22Rv1 (cell line): ENCODE measurements around the gene DMAP1.
A peak's percentile ranks its signal among the peaks of the same experiment; 100 is the strongest.

Experiments
- H3K27ac ChIP-seq: fragments of 450-650 bp; 2 replicates; pipeline ENCODE4 v1.5.1; 2017
- ZFX ChIP-seq: fragments of 450-650 bp; IDR thresholded peaks from 2 replicates; pipeline ENCODE4 v1.6.1; 2017; ENCODE audit warnings: antibody characterized with exemption, borderline replicate concordance
- TF ChIP-seq, protein P1 (sequence below): fragments of 450-650 bp; IDR thresholded peaks from 2 replicates; pipeline ENCODE4 v1.5.1; 2017; ENCODE audit warnings: mild to moderate bottlenecking

DMAP1 gene

DNA sequence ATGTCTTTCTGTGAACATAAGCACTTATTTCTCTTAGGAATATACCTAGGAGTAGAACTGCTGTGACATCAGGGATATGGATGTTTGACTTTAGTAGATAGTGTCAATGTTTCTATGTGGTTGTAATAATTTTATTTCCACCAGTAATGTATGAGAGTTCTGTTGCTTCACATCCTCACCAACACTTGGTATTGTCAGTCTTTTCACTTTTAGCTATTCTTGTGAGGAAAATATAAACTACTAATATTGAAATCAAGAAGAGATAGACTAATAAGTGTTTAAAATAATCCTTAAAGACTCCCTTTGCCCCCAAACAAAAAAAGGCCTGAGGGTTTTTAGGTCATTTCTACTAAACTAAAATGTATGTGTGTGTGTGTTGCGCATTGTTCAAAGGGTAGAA, 2.7 kb upstream of the DMAP1 start:
- no peak for TF ChIP-seq ZFX
- TF ChIP-seq, protein P1, sequence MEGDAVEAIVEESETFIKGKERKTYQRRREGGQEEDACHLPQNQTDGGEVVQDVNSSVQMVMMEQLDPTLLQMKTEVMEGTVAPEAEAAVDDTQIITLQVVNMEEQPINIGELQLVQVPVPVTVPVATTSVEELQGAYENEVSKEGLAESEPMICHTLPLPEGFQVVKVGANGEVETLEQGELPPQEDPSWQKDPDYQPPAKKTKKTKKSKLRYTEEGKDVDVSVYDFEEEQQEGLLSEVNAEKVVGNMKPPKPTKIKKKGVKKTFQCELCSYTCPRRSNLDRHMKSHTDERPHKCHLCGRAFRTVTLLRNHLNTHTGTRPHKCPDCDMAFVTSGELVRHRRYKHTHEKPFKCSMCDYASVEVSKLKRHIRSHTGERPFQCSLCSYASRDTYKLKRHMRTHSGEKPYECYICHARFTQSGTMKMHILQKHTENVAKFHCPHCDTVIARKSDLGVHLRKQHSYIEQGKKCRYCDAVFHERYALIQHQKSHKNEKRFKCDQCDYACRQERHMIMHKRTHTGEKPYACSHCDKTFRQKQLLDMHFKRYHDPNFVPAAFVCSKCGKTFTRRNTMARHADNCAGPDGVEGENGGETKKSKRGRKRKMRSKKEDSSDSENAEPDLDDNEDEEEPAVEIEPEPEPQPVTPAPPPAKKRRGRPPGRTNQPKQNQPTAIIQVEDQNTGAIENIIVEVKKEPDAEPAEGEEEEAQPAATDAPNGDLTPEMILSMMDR = no peak

DNA sequence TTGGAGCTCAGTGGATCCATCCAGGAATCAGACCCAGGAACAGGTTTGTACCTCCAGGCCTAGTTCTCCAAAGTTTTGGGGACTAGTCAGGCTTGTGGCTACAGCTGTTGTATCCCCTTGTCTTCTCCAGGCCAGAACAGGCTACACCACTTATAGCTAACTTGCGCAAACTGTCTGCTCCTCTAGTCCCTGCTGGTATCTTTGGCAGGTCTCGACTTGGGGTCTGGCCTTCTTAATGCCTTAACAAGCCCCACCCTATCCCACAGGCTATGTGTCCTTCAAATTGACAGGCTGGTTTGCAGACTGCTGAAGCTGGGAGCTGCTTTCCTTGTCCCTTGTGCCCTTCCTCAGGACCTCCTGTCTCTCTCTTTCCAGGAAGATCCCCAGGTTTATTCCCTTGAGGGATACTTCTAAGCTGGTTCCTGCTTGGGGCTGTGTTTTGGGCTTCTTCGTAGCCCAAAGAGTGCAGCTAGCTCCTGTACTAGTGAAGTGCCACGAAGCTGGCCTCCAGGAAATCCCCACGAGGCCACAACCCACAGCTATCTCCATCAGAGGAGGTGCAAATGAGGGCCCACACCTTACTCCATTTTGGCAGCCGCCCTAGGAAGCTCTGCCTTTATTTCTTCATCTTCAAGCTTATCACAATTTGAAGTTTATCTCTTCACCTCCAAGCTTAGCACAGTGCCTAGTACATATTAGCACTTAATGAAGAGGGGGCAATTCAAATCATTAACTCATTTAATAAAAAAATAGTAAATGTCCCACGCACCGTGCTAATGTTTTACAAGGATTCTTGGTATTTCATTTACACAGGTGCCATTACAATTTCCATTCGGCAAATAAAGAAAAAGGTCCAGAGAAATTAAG, 683 bp upstream of the DMAP1 start:
- TF ChIP-seq, protein P1 = no peak
- TF ChIP-seq ZFX = no peak
- H3K27ac ChIP-seq = peak overlapping the region; percentile 47

More for the DNA sequence above, 2.7 kb upstream of the DMAP1 start:
- no peak overlapping the region for H3K27ac ChIP-seq

DNA sequence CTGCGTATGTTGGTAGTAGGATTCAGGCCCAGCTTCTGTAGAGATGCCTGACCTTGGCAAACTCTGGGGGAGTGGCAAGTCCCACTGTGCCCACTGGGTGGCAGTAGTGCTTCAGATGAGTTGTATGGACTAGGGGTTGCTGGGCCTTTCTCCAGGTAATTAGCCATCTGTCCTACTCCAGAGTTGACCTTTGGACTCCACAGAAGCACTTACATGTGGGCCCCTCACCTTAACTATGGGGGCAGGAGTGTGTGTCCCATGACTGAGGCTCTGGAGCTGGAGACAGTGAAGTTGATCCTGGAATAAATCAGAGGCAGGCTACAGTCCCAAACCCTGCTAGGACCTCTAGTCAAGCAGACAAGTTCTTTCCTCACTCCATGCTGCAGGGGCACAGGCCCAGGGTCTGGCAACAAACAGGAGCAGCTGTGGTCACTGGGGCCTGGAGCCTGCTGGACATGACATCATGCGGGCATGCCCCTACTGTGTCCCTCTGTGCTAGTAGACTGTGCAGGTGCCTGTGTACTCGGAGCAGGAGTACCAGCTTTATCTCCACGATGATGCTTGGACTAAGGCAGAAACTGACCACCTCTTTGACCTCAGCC, 4.6 kb downstream of the DMAP1 start:
- no peak overlapping the region for H3K27ac ChIP-seq
- TF ChIP-seq, protein P1 = peak; percentile 91
- TF ChIP-seq ZFX = no peak

DNA sequence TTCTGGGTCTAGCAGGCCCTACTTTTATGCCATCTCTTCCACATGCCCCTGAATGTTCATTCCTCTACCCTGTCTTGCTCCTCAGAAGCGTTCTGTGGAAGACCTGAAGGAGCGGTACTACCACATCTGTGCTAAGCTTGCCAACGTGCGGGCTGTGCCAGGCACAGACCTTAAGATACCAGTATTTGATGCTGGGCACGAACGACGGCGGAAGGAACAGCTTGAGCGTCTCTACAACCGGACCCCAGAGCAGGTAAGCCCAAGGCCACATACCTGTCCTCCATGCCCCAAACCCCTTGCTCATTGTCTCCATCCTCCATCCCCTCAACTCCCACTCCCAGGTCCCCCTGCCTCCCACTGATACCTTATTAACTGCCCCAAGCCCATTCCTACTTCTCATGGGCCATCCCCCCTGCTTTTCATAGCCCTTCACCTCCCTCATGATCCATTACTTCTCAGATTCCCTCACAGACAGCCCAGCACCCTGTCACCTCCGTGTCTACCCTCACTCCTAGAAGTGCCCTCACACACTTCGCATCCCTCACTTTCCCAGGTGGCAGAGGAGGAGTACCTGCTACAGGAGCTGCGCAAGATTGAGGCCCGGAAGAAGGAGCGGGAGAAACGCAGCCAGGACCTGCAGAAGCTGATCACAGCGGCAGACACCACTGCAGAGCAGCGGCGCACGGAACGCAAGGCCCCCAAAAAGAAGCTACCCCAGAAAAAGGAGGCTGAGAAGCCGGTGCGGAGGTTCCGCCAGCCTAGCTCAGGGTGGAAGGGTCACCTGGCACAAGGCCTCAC, 5.4 kb downstream of the DMAP1 start:
- no peak for TF ChIP-seq ZFX
- H3K27ac ChIP-seq = no peak overlapping the region

DNA sequence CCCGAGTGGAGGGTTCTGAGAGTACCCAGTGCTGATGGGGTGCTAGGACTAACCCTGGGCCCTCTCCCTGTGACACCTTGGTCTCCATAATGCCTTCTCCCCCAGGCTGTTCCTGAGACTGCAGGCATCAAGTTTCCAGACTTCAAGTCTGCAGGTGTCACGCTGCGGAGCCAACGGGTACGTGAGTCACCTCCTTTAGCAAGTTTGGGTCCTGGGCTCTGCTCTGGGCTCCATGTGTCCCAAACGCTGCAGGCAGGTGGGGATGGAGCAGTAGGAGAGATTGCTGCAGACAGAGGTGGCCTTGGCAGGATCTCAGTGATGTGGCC, 6.0 kb downstream of the DMAP1 start:
- no peak for TF ChIP-seq ZFX
- TF ChIP-seq, protein P1 = no peak
- no peak overlapping the region for H3K27ac ChIP-seq

DNA sequence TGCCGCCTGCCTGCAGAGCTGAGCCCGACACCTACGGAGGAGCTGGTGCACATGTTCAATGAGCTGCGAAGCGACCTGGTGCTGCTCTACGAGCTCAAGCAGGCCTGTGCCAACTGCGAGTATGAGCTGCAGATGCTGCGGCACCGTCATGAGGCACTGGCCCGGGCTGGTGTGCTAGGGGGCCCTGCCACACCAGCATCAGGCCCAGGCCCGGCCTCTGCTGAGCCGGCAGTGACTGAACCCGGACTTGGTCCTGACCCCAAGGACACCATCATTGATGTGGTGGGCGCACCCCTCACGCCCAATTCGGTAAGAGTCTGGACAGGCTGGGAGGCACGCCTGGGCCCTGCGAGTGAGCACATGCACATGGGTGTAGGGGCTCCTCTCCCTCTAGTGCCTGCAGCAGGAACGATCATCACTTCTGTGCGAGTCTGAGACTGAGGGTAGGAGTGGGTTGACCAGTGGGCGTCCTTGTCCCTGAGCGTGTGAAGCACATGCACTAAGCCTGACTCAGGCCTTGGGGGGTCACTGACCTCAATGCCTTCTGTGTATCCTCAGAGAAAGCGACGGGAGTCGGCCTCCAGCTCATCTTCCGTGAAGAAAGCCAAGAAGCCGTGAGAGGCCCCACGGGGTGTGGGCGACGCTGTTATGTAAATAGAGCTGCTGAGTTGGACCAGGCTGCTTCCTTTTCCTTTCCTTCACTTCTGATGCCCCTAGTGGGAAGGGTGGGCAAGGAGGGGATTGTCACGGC, 6.9 kb downstream of the DMAP1 start:
- H3K27ac ChIP-seq = no peak overlapping the region
- TF ChIP-seq ZFX = no peak
- TF ChIP-seq, protein P1 = no peak

DNA sequence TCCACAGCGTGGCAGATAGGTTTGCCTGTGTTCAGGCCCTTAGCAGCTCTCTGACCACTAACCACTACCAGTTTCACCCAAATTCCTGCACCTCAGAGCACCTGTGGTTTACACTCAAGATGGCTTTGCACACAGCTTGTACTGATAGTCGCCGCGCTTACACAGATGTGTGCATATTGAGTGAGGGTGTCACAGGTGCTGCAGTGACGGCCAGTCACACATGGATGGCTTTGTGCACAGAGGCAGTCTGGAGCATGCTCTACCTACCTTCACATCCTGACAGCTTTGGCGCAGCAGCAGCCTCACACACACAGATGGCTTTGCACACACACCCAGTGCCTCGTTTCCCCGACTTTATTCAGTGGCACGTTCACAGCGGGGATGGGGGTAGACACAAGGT, 7.5 kb downstream of the DMAP1 start:
- no peak for TF ChIP-seq ZFX
- TF ChIP-seq, protein P1 = no peak
- H3K27ac ChIP-seq = no peak overlapping the region
